Lower leg skin (tissue), 3 donors: ENCODE results near the gene PDZD2.
"Not testable (repeated sequence)": the region's sequence is repeated elsewhere in the genome, so short reads cannot be mapped to it uniquely, and the experiment has no call there.

Experiments used
- CTCF ChIP-seq, 3 donors: fragments of 450-650 bp; IDR thresholded peaks; one replicate each; pipeline ENCODE4 v1.5.1; 2016; ENCODE audit warnings: antibody characterized with exemption in 3 of 3, mild to moderate bottlenecking in 3 of 3, moderate library complexity in 2 of 3
- POLR2A ChIP-seq, 2 donors: fragments of 450-650 bp; IDR thresholded peaks; one replicate each; pipeline ENCODE4 v1.6.1; 2016 to 2017; ENCODE audit warnings: antibody characterized with exemption in 2 of 2, mild to moderate bottlenecking in 1 of 2, moderate library complexity in 1 of 2

DNA sequence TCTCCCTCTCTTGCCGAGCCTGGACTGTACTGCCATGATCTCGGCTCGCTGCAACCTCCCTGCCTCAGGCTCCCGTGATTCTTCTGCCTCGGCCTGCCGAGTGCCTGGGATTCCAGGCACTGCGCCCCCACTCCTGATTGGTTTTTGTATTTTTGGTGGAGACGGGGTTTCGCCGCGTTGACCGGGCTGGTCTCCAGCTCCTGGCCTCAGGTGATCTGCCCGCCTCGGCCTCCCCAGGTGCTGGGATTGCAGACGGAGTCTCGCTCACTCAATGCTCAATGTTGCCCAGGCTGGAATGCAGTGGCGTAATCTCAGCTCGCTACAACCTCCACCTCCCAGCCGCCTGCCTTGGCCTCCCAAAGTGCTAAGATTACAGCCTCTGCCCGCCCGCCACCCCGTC is 400.2 kb downstream of the PDZD2 start:
- TF ChIP-seq POLR2A, CTCF (IDR thresholded peaks at IDR 0.05): not testable (repeated sequence)
